ENCODE results near the gene PLPP3. TPM values are rescaled to one million over a fixed set of nuclear protein-coding genes. Genes with fewer than 3 reads are reported as not detected.

PLPP3 gene
- total and polyA plus RNA-seq, 2 experiments from 2014 or later = 41.9 to 61.9 TPM

GRCh38 chr1:56589369-56589768 lies 10.0 kb upstream of the PLPP3 start:
- peaks cover 5% of the 10 kb centered on the region; the same call in 2 of the 3 replicates for H3K9me3 Mint-ChIP-seq
- Histone ChIP-seq H3F3A (replicated peaks; ENCODE audit: low read depth) (no peaks in the 10 kb centered on the region), H3K27ac (ENCODE audit: low read depth) (no peak overlapping the region), H3K79me2 (replicated peaks; ENCODE audit: insufficient read depth) (no peaks in the 10 kb centered on the region), H2AFZ (no peak overlapping the region), H3K36me3 (ENCODE audit: insufficient read depth) (no peaks in the 10 kb centered on the region), H3K4me1 (ENCODE audit: insufficient read depth) (no peaks in the 10 kb centered on the region), H3K27me3 (ENCODE audit: insufficient read depth) (no peaks in the 10 kb centered on the region), H3K9me2 (ENCODE audit: insufficient read depth) (no peaks in the 10 kb centered on the region), H3K4me2 (no peak overlapping the region), H3K4me3 (no peak overlapping the region), H4K20me1 (replicated peaks; ENCODE audit: insufficient read depth) (no peaks in the 10 kb centered on the region)
- no peak overlapping the region for H3K4me3 Mint-ChIP-seq
- TF ChIP-seq ZNF114 (CRISPR knock-in tag; IDR thresholded peaks at IDR 0.05) (no peak), STAT1 (IDR thresholded peaks at IDR 0.05; ENCODE audit: unreplicated experiment) (no peak), REST (IDR thresholded peaks at IDR 0.05; ENCODE audit: unreplicated experiment) (no peak), EZH2phosphoT487 (IDR thresholded peaks at IDR 0.05; ENCODE audit: unreplicated experiment) (no peak), JUNB (IDR thresholded peaks at IDR 0.05; ENCODE audit: unreplicated experiment) (no peak), ZNF331 (CRISPR knock-in tag; IDR thresholded peaks at IDR 0.05; ENCODE audit: low read depth) (no peak), CREB1 (CRISPR knock-in tag; IDR thresholded peaks at IDR 0.05; ENCODE audit: low read depth) (no peak), NANOG (IDR thresholded peaks at IDR 0.05; ENCODE audit: borderline replicate concordance) (no peak), POLR2AphosphoS5 (IDR thresholded peaks at IDR 0.05; ENCODE audit: low read depth) (no peak)
- TF ChIP-seq, protein P1, sequence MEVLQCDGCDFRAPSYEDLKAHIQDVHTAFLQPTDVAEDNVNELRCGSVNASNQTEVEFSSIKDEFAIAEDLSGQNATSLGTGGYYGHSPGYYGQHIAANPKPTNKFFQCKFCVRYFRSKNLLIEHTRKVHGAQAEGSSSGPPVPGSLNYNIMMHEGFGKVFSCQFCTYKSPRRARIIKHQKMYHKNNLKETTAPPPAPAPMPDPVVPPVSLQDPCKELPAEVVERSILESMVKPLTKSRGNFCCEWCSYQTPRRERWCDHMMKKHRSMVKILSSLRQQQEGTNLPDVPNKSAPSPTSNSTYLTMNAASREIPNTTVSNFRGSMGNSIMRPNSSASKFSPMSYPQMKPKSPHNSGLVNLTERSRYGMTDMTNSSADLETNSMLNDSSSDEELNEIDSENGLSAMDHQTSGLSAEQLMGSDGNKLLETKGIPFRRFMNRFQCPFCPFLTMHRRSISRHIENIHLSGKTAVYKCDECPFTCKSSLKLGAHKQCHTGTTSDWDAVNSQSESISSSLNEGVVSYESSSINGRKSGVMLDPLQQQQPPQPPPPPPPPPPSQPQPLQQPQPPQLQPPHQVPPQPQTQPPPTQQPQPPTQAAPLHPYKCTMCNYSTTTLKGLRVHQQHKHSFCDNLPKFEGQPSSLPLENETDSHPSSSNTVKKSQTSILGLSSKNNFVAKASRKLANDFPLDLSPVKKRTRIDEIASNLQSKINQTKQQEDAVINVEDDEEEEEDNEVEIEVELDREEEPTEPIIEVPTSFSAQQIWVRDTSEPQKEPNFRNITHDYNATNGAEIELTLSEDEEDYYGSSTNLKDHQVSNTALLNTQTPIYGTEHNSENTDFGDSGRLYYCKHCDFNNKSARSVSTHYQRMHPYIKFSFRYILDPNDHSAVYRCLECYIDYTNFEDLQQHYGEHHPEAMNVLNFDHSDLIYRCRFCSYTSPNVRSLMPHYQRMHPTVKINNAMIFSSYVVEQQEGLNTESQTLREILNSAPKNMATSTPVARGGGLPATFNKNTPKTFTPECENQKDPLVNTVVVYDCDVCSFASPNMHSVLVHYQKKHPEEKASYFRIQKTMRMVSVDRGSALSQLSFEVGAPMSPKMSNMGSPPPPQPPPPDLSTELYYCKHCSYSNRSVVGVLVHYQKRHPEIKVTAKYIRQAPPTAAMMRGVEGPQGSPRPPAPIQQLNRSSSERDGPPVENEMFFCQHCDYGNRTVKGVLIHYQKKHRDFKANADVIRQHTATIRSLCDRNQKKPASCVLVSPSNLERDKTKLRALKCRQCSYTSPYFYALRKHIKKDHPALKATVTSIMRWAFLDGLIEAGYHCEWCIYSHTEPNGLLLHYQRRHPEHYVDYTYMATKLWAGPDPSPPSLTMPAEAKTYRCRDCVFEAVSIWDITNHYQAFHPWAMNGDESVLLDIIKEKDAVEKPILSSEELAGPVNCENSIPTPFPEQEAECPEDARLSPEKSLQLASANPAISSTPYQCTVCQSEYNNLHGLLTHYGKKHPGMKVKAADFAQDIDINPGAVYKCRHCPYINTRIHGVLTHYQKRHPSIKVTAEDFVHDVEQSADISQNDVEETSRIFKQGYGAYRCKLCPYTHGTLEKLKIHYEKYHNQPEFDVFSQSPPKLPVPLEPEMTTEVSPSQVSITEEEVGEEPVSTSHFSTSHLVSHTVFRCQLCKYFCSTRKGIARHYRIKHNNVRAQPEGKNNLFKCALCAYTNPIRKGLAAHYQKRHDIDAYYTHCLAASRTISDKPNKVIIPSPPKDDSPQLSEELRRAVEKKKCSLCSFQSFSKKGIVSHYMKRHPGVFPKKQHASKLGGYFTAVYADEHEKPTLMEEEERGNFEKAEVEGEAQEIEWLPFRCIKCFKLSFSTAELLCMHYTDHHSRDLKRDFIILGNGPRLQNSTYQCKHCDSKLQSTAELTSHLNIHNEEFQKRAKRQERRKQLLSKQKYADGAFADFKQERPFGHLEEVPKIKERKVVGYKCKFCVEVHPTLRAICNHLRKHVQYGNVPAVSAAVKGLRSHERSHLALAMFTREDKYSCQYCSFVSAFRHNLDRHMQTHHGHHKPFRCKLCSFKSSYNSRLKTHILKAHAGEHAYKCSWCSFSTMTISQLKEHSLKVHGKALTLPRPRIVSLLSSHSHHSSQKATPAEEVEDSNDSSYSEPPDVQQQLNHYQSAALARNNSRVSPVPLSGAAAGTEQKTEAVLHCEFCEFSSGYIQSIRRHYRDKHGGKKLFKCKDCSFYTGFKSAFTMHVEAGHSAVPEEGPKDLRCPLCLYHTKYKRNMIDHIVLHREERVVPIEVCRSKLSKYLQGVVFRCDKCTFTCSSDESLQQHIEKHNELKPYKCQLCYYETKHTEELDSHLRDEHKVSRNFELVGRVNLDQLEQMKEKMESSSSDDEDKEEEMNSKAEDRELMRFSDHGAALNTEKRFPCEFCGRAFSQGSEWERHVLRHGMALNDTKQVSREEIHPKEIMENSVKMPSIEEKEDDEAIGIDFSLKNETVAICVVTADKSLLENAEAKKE (CRISPR knock-in tag; IDR thresholded peaks at IDR 0.05) = no peak
- ATAC-seq = no peak
- H3K27ac Mint-ChIP-seq = no peak overlapping the region
- H3K27me3 Mint-ChIP-seq (ENCODE audit: insufficient read depth, low read depth, poor library complexity) = peaks cover 2% of the 10 kb centered on the region
- H3K36me3 Mint-ChIP-seq (ENCODE audit: low read depth) = peaks cover 3% of the 10 kb centered on the region; the same call in 1 of the 3 replicates
- peaks cover 5% of the 10 kb centered on the region; the same call in 2 of the 3 replicates for H3K4me1 Mint-ChIP-seq
- DNase-seq (ENCODE audit: low spot score) = no peak
